WTC11 (cell line): Measurements from ENCODE around the gene CRISP1. TPM values are rescaled to one million over a fixed set of nuclear protein-coding genes. Genes with fewer than 3 reads are reported as not detected.

Experiments
- total RNA-seq: library from RNA; stranded (reverse); gene quantifications from 3 replicates; pipeline ENCODE4 v1.2.3, GENCODE V29; 2021
- TF ChIP-seq, protein P1 (sequence below): sonication (generic); formaldehyde crosslinking; IDR thresholded peaks from 2 replicates; pipeline ENCODE4 v1.8.0; 2023; ENCODE audit warnings: missing genetic modification reagents, mild to moderate bottlenecking, borderline replicate concordance

Gene CRISP1
- total RNA-seq, 1 experiment from 2014 or later: not detected

GRCh38 chr6:49784272-49784671 lies 82.1 kb downstream of the CRISP1 start (continued):
- TF ChIP-seq, protein P1, sequence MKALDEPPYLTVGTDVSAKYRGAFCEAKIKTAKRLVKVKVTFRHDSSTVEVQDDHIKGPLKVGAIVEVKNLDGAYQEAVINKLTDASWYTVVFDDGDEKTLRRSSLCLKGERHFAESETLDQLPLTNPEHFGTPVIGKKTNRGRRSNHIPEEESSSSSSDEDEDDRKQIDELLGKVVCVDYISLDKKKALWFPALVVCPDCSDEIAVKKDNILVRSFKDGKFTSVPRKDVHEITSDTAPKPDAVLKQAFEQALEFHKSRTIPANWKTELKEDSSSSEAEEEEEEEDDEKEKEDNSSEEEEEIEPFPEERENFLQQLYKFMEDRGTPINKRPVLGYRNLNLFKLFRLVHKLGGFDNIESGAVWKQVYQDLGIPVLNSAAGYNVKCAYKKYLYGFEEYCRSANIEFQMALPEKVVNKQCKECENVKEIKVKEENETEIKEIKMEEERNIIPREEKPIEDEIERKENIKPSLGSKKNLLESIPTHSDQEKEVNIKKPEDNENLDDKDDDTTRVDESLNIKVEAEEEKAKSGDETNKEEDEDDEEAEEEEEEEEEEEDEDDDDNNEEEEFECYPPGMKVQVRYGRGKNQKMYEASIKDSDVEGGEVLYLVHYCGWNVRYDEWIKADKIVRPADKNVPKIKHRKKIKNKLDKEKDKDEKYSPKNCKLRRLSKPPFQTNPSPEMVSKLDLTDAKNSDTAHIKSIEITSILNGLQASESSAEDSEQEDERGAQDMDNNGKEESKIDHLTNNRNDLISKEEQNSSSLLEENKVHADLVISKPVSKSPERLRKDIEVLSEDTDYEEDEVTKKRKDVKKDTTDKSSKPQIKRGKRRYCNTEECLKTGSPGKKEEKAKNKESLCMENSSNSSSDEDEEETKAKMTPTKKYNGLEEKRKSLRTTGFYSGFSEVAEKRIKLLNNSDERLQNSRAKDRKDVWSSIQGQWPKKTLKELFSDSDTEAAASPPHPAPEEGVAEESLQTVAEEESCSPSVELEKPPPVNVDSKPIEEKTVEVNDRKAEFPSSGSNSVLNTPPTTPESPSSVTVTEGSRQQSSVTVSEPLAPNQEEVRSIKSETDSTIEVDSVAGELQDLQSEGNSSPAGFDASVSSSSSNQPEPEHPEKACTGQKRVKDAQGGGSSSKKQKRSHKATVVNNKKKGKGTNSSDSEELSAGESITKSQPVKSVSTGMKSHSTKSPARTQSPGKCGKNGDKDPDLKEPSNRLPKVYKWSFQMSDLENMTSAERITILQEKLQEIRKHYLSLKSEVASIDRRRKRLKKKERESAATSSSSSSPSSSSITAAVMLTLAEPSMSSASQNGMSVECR (CRISPR knock-in tag): no peak

Other genes with a start within 250 kb of the CRISP1 start
- 0.30 to 0.60 TPM (median 0.31 TPM) in 3 replicates for gene RHAG, start 229.7 kb downstream of the CRISP1 start, total RNA-seq
- gene CRISP2, start 153.0 kb downstream of the CRISP1 start, total RNA-seq: not detected in 3 replicates
- gene CRISP3, start 122.1 kb downstream of the CRISP1 start, total RNA-seq: not detected in 3 replicates
- gene PGK2, start 79.2 kb downstream of the CRISP1 start, total RNA-seq: not detected in 3 replicates
- gene DEFB114, start 97.6 kb upstream of the CRISP1 start, total RNA-seq: not detected in 3 replicates
- gene DEFB113, start 103.1 kb upstream of the CRISP1 start, total RNA-seq: not detected in 3 replicates
- not detected in 3 replicates for gene DEFB110, start 155.5 kb upstream of the CRISP1 start, total RNA-seq
- gene DEFB112, start 183.4 kb upstream of the CRISP1 start, total RNA-seq: not detected in 3 replicates